ENCODE measurements around the gene CDKN2A.

Gene CDKN2A

GRCh38 chr9:21970800-21971640, 23.2 kb downstream of the CDKN2A start:
- no peak overlapping the region for H3K27ac ChIP-seq (replicated peaks)
- H3K4me3 ChIP-seq (replicated peaks; ENCODE audit: insufficient read depth, low read length): no peak overlapping the region
- TF ChIP-seq CTCF (IDR thresholded peaks at IDR 0.05; ENCODE audit: insufficient read depth, low read length) (no peak), GABPA (IDR thresholded peaks at IDR 0.05; ENCODE audit: low read depth) (no peak), POLR2AphosphoS5 (IDR thresholded peaks at IDR 0.05; ENCODE audit: low read depth) (no peak), SPI1 (IDR thresholded peaks at IDR 0.05; ENCODE audit: borderline replicate concordance, low read depth) (no peak), REST (IDR thresholded peaks at IDR 0.05; ENCODE audit: insufficient replicate concordance, low read depth) (no peak)
- no peaks in the 10 kb centered on the region for H3K27me3 ChIP-seq (ENCODE audit: insufficient read depth, poor library complexity, severe bottlenecking)
- DNase-seq (ENCODE audit: low read depth in 1 of 2, low spot score in 1 of 2): no peak

GRCh38 chr9:21969951-21970799, 24.0 kb downstream of the CDKN2A start:
- DNase-seq (ENCODE audit: low read depth in 1 of 2, low spot score in 1 of 2): no peak
- TF ChIP-seq GABPA (IDR thresholded peaks at IDR 0.05; ENCODE audit: low read depth) (no peak), POLR2AphosphoS5 (IDR thresholded peaks at IDR 0.05; ENCODE audit: low read depth) (no peak), SPI1 (IDR thresholded peaks at IDR 0.05; ENCODE audit: borderline replicate concordance, low read depth) (no peak), REST (IDR thresholded peaks at IDR 0.05; ENCODE audit: insufficient replicate concordance, low read depth) (no peak), CTCF (IDR thresholded peaks at IDR 0.05; ENCODE audit: insufficient read depth, low read length) (no peak)
- H3K27ac ChIP-seq (replicated peaks): no peak overlapping the region
- H3K4me3 ChIP-seq (replicated peaks; ENCODE audit: insufficient read depth, low read length): no peak overlapping the region
- H3K27me3 ChIP-seq (ENCODE audit: insufficient read depth, poor library complexity, severe bottlenecking): no peaks in the 10 kb centered on the region

- Histone ChIP-seq H3K27me3 (ENCODE audit: insufficient read depth, poor library complexity, severe bottlenecking) (no peaks in the 10 kb centered on the region), H3K4me3 (replicated peaks; ENCODE audit: insufficient read depth, low read length) (no peak overlapping the region), H3K27ac (replicated peaks) (no peak overlapping the region)
- DNase-seq (ENCODE audit: low read depth in 1 of 2, low spot score in 1 of 2): no peak
- TF ChIP-seq CTCF (IDR thresholded peaks at IDR 0.05; ENCODE audit: insufficient read depth, low read length) (no peak), POLR2AphosphoS5 (IDR thresholded peaks at IDR 0.05; ENCODE audit: low read depth) (no peak), REST (IDR thresholded peaks at IDR 0.05; ENCODE audit: insufficient replicate concordance, low read depth) (no peak), SPI1 (IDR thresholded peaks at IDR 0.05; ENCODE audit: borderline replicate concordance, low read depth) (no peak), GABPA (IDR thresholded peaks at IDR 0.05; ENCODE audit: low read depth) (no peak)
Observed at GRCh38 chr9:21969011-21969940, 24.9 kb downstream of the CDKN2A start.
